Liver (tissue), 9 donors: ENCODE results near the gene SRD5A1. TPM values are rescaled to one million over a fixed set of nuclear protein-coding genes. Genes with fewer than 3 reads are reported as not detected.

ENCODE experiments used
- DNase-seq: peaks from one replicate; pipeline ENCODE4 v3.0.0-alpha.2; 2017; ENCODE audit warnings: low spot score
- H3K27ac ChIP-seq, 2 donors: one replicate each; pipeline ENCODE4 v1.7.0; 2013; ENCODE audit warnings: inconsistent platforms in 2 of 2, low read length in 2 of 2, control low read depth in 1 of 2, low read depth in 1 of 2, mild to moderate bottlenecking in 1 of 2
- H3K27me3 ChIP-seq, 4 donors: one replicate each; pipeline versions ENCODE4 v1.6.1 to v1.7.0; 2013; ENCODE audit warnings: low read length in 3 of 4, inconsistent platforms in 1 of 4, mild to moderate bottlenecking in 1 of 4, moderate library complexity in 1 of 4; ENCODE audit not compliant: control insufficient read depth in 4 of 4, insufficient read depth in 4 of 4
- H3K36me3 ChIP-seq, 4 donors: one replicate each; pipeline versions ENCODE4 v1.6.1 to v1.7.0; 2013; ENCODE audit warnings: low read length in 3 of 4, mild to moderate bottlenecking in 3 of 4, low read depth in 1 of 4, moderate library complexity in 1 of 4; ENCODE audit not compliant: control insufficient read depth in 4 of 4, insufficient read depth in 3 of 4
- H3K4me1 ChIP-seq, 4 donors: one replicate each; pipeline versions ENCODE4 v1.6.1 to v1.7.0; 2013; ENCODE audit warnings: low read length in 3 of 4, mild to moderate bottlenecking in 3 of 4, moderate library complexity in 1 of 4; ENCODE audit not compliant: control insufficient read depth in 4 of 4, insufficient read depth in 4 of 4
- H3K4me3 ChIP-seq, 3 donors: one replicate each; pipeline versions ENCODE4 v1.6.1 to v1.7.0; 2013; ENCODE audit warnings: low read length in 3 of 3, control low read depth in 1 of 3, low read depth in 1 of 3, mild to moderate bottlenecking in 1 of 3
- H3K9ac ChIP-seq, 2 donors: one replicate each; pipeline ENCODE4 v1.7.0; 2013; ENCODE audit warnings: low read length in 2 of 2, mild to moderate bottlenecking in 2 of 2, moderate library complexity in 2 of 2, control low read depth in 1 of 2, low read depth in 1 of 2
- H3K9me3 ChIP-seq, 4 donors: one replicate each; pipeline versions ENCODE4 v1.6.1 to v1.7.0; 2013; ENCODE audit warnings: low read length in 3 of 4; ENCODE audit not compliant: control insufficient read depth in 4 of 4
- EGR1 ChIP-seq, 2 donors: IDR thresholded peaks; 2 replicates each; pipeline ENCODE4 v1.6.1; 2016 to 2018; ENCODE audit warnings: antibody characterized with exemption in 2 of 2, low read depth in 2 of 2
- FOXA1 ChIP-seq: IDR thresholded peaks from 2 replicates; pipeline ENCODE4 v1.6.1; 2016; ENCODE audit warnings: antibody characterized with exemption
- FOXA2 ChIP-seq: IDR thresholded peaks from 2 replicates; pipeline ENCODE4 v1.6.1; 2016; ENCODE audit warnings: antibody characterized with exemption
- GABPA ChIP-seq, 2 donors: IDR thresholded peaks in 1 of 2; conservative IDR thresholded peaks in 1 of 2; 2 replicates each; pipeline ENCODE4 v1.6.1; 2016; ENCODE audit warnings: antibody characterized with exemption in 2 of 2, mild to moderate bottlenecking in 1 of 2, moderate library complexity in 1 of 2
- HNF4A ChIP-seq, 2 donors: conservative IDR thresholded peaks; 2 replicates each; pipeline ENCODE4 v1.6.1; 2016; ENCODE audit warnings: antibody characterized with exemption in 2 of 2, mild to moderate bottlenecking in 2 of 2
- NR2F2 ChIP-seq: IDR thresholded peaks from 2 replicates; pipeline ENCODE4 v1.6.1; 2016; ENCODE audit warnings: antibody characterized with exemption
- RAD21 ChIP-seq, 2 donors: IDR thresholded peaks; 2 replicates each; pipeline ENCODE4 v1.6.1; 2016; ENCODE audit warnings: antibody characterized with exemption in 2 of 2, mild to moderate bottlenecking in 2 of 2
- RXRA ChIP-seq, 2 donors: IDR thresholded peaks; 2 replicates each; pipeline ENCODE4 v1.6.1; 2017 to 2018; ENCODE audit warnings: antibody characterized with exemption in 2 of 2, mild to moderate bottlenecking in 1 of 2
- SP1 ChIP-seq: IDR thresholded peaks from 2 replicates; pipeline ENCODE4 v1.6.1; 2018; ENCODE audit warnings: antibody characterized with exemption, mild to moderate bottlenecking
- TAF1 ChIP-seq: conservative IDR thresholded peaks from 2 replicates; pipeline ENCODE4 v1.6.1; 2016; ENCODE audit warnings: antibody characterized with exemption, mild to moderate bottlenecking
- WGBS: extraction: QIAGEN DNeasy Blood & Tissue Kit; methylation state at CpG from one replicate; pipeline ENCODE4 v1.1.7; 2013; 5-methylcytosine and 5-hydroxymethylcytosine counted together
- polyA plus RNA-seq, 2 donors: library from polyadenylated mRNA; stranded (reverse) in 1 of 2; unstranded in 1 of 2; fragments of 200-250 nt in 1 of 2; fragments of >200 nt in 1 of 2; fragmentation: Nextera tagmentation in 1 of 2; extraction: Ambion mirVana in 1 of 2; gene quantifications; one replicate each; pipeline versions ENCODE4 v1.2.1 to v1.2.3, GENCODE V29; 2013 to 2015
- total RNA-seq, 2 donors: library from RNA; depleted of rRNA; stranded (reverse); fragments of >200 nt; gene quantifications; one replicate each; pipeline ENCODE4 v1.2.3, GENCODE V29; 2014
- TF ChIP-seq, protein P1 (sequence below): IDR thresholded peaks from 2 replicates; pipeline ENCODE4 v1.6.1; 2016; ENCODE audit warnings: antibody characterized with exemption, mild to moderate bottlenecking
- TF ChIP-seq, protein P2 (sequence below): fragments of 150-350 bp; IDR thresholded peaks from 2 replicates; pipeline ENCODE4 v1.5.1; 2017; ENCODE audit warnings: improper control_type of control experiment, low read depth, low read length; ENCODE audit not compliant: missing input control
- donor health status: healthy.
- donor health status: healthy.
- donor health status: healthy.
- donor health status: healthy.
- donor health status: healthy.

The SRD5A1 gene
- total and polyA plus RNA-seq, 4 donors, result 6.3 to 87.0 (median 47.7) TPM

DNA sequence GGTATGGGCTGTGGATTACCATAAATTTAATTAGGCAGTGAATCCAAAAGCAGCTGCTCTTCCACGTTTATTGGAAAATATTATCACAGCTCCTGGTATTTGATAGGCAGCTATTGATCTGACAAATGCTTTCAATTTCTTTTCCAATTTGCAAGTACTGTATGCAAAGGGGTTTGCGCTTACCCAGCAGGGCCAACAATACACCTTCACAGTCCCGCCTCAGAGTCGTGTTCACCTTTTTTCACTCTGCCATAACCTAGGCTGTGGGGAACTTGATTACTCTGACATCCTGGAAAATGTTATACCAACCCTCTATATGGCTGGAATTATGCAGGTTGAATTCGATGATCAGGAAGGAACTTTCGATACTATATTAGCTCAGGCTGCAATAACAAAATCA lies 47.7 kb downstream of the SRD5A1 start:
- TF ChIP-seq RAD21 (IDR thresholded peaks at IDR 0.05) (no peak), GABPA (IDR thresholded peaks at IDR 0.05 in 1 of 2, conservative IDR thresholded peaks at IDR 0.05 in 1 of 2) (no peak), EGR1 (IDR thresholded peaks at IDR 0.05; ENCODE audit: low read depth in 2 of 2) (no peak), TAF1 (no peak), RXRA (IDR thresholded peaks at IDR 0.05) (no peak)
- no peak for DNase-seq
- 60% methylated on average over 6 of the region's 6 CpGs for WGBS
- H3K4me1 ChIP-seq, result peaks cover 0 to 3% (median 0%) of the 10 kb centered on the region in 4 donors
- no peak overlapping the region for H3K4me3 ChIP-seq
- no peaks in the 10 kb centered on the region for H3K36me3 ChIP-seq
- H3K9ac ChIP-seq, result no peak overlapping the region
- H3K27ac ChIP-seq, result no peak overlapping the region
- no peaks in the 10 kb centered on the region for H3K9me3 ChIP-seq
- no peaks in the 10 kb centered on the region for H3K27me3 ChIP-seq

DNA sequence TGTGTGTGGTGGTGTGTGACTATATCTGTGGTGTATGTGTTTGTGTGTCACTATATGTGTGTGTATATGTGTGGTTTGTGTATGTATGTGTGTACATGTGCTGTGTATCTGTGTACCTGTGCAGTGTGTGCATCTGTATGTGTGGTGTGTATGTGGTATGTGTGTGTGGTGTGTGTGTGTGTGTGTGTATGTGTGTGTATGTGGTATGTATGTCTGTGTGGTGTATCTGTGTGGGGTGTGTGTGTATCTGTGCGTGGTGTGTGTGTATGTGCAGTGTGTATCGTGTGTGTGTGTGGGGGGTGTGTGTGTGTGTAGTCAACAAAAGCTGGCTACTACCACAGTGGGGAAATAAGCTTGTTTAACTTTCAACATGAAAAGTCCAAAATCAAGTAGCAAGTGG lies 48.4 kb downstream of the SRD5A1 start:
- H3K4me1 ChIP-seq, result peaks cover 0 to 3% (median 0%) of the 10 kb centered on the region in 4 donors
- no peak overlapping the region for H3K27ac ChIP-seq
- no peak for DNase-seq
- H3K4me3 ChIP-seq, result no peak overlapping the region
- H3K9me3 ChIP-seq, result no peaks in the 10 kb centered on the region
- no peaks in the 10 kb centered on the region for H3K27me3 ChIP-seq
- TF ChIP-seq RXRA (IDR thresholded peaks at IDR 0.05) (no peak), GABPA (IDR thresholded peaks at IDR 0.05 in 1 of 2, conservative IDR thresholded peaks at IDR 0.05 in 1 of 2) (no peak), FOXA1 (no peak), HNF4A (conservative IDR thresholded peaks at IDR 0.05) (no peak), TAF1 (no peak), SP1 (no peak), RAD21 (IDR thresholded peaks at IDR 0.05) (no peak)
- TF ChIP-seq, protein P1, sequence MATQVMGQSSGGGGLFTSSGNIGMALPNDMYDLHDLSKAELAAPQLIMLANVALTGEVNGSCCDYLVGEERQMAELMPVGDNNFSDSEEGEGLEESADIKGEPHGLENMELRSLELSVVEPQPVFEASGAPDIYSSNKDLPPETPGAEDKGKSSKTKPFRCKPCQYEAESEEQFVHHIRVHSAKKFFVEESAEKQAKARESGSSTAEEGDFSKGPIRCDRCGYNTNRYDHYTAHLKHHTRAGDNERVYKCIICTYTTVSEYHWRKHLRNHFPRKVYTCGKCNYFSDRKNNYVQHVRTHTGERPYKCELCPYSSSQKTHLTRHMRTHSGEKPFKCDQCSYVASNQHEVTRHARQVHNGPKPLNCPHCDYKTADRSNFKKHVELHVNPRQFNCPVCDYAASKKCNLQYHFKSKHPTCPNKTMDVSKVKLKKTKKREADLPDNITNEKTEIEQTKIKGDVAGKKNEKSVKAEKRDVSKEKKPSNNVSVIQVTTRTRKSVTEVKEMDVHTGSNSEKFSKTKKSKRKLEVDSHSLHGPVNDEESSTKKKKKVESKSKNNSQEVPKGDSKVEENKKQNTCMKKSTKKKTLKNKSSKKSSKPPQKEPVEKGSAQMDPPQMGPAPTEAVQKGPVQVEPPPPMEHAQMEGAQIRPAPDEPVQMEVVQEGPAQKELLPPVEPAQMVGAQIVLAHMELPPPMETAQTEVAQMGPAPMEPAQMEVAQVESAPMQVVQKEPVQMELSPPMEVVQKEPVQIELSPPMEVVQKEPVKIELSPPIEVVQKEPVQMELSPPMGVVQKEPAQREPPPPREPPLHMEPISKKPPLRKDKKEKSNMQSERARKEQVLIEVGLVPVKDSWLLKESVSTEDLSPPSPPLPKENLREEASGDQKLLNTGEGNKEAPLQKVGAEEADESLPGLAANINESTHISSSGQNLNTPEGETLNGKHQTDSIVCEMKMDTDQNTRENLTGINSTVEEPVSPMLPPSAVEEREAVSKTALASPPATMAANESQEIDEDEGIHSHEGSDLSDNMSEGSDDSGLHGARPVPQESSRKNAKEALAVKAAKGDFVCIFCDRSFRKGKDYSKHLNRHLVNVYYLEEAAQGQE, result no peak
- TF ChIP-seq, protein P2, sequence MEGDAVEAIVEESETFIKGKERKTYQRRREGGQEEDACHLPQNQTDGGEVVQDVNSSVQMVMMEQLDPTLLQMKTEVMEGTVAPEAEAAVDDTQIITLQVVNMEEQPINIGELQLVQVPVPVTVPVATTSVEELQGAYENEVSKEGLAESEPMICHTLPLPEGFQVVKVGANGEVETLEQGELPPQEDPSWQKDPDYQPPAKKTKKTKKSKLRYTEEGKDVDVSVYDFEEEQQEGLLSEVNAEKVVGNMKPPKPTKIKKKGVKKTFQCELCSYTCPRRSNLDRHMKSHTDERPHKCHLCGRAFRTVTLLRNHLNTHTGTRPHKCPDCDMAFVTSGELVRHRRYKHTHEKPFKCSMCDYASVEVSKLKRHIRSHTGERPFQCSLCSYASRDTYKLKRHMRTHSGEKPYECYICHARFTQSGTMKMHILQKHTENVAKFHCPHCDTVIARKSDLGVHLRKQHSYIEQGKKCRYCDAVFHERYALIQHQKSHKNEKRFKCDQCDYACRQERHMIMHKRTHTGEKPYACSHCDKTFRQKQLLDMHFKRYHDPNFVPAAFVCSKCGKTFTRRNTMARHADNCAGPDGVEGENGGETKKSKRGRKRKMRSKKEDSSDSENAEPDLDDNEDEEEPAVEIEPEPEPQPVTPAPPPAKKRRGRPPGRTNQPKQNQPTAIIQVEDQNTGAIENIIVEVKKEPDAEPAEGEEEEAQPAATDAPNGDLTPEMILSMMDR, result no peak
- 60% methylated on average over 2 of the region's 2 CpGs for WGBS
- no peaks in the 10 kb centered on the region for H3K36me3 ChIP-seq
- H3K9ac ChIP-seq, result no peak overlapping the region

DNA sequence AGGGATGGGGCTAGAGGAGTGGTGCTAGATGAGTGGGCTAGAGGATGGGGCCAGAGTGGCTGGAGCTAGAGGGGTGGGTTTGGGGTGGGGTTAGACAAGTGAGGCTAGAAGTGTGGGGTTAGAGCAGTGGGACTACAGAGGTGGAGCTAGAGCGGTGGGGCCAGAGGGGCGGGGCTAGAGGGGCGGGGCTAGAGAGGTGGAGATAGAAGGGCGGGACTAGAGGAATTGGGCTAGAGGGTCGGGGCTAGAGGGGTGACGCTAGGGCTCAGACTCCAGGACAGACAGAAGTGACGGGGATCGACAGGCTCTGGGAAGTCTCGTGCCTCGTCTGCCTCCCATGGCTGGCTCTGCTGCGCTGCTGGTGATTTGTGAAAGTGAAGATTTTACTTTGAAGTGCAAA lies 49.0 kb downstream of the SRD5A1 start:
- Histone ChIP-seq H3K4me3 (no peak overlapping the region), H3K9me3 (no peaks in the 10 kb centered on the region), H3K36me3 (no peaks in the 10 kb centered on the region), H3K4me1 (peaks cover 0 to 7% (median 2%) of the 10 kb centered on the region in 4 donors), H3K9ac (no peak overlapping the region), H3K27me3 (no peaks in the 10 kb centered on the region), H3K27ac (no peak overlapping the region)
- WGBS, result 62% methylated on average over 11 of the region's 11 CpGs
- TF ChIP-seq NR2F2, result no peak
- TF ChIP-seq EGR1 (IDR thresholded peaks at IDR 0.05; ENCODE audit: low read depth in 2 of 2), result no peak
- TF ChIP-seq FOXA2, result no peak
- no peak for DNase-seq
